HG03039 (cell line): ENCODE measurements around the gene GBP7.
A peak's percentile ranks its signal among the peaks of the same experiment; 100 is the strongest.
"Not testable (repeated sequence)": the region's sequence is repeated elsewhere in the genome, so short reads cannot be mapped to it uniquely, and the experiment has no call there.

Source experiments
- ATAC-seq: cut with Tn5 transposase; IDR thresholded peaks from one replicate; pipeline ENCODE4 v1.9.1; 2021; ENCODE audit warnings: mild to moderate bottlenecking, moderate library complexity; ENCODE audit not compliant: unreplicated experiment

GBP7 gene

GRCh38 chr1:89175601-89176256 lies at the start of gene GBP7:
Gene GBP7 (minus strand): TSS chr1:89176003. CDS start chr1:89171935, 4,068 bp downstream.
- ATAC-seq: no peak

GRCh38 chr1:89221341-89221740 lies 45.5 kb upstream of the GBP7 start:
- ATAC-seq: no peak

- not testable (repeated sequence) for ATAC-seq
Measured at GRCh38 chr1:89219851-89220250, 44.0 kb upstream of the GBP7 start.

GRCh38 chr1:89218941-89219340 lies 43.1 kb upstream of the GBP7 start:
- ATAC-seq: not testable (repeated sequence)

- no peak for ATAC-seq
Measured at GRCh38 chr1:89213347-89213746, 37.5 kb upstream of the GBP7 start.

- ATAC-seq: no peak
Measured at GRCh38 chr1:89211035-89211634, 35.3 kb upstream of the GBP7 start.

- no peak for ATAC-seq
Measured at GRCh38 chr1:89206373-89206772, 30.6 kb upstream of the GBP7 start.

- no peak for ATAC-seq
Measured at GRCh38 chr1:89203166-89203565, 27.4 kb upstream of the GBP7 start.

GRCh38 chr1:89201106-89201794 lies 25.4 kb upstream of the GBP7 start:
- ATAC-seq: peak; percentile 52

GRCh38 chr1:89200663-89201062 lies 24.9 kb upstream of the GBP7 start:
- no peak for ATAC-seq

GRCh38 chr1:89199525-89200031 lies 23.8 kb upstream of the GBP7 start:
- ATAC-seq: no peak

GRCh38 chr1:89198491-89199072 lies 22.8 kb upstream of the GBP7 start, which contains the start of gene GBP4:
Gene GBP4 (minus strand): TSS chr1:89198942. CDS start chr1:89198834, 108 bp downstream.
- ATAC-seq: peak; percentile 67

GRCh38 chr1:89198081-89198480 lies 22.3 kb upstream of the GBP7 start:
- no peak for ATAC-seq

GRCh38 chr1:89195476-89195875 lies 19.7 kb upstream of the GBP7 start:
- no peak for ATAC-seq

- ATAC-seq: no peak
Measured at GRCh38 chr1:89191314-89191713, 15.5 kb upstream of the GBP7 start.

- no peak for ATAC-seq
Measured at GRCh38 chr1:89190017-89190416, 14.2 kb upstream of the GBP7 start.

GRCh38 chr1:89179343-89179742 lies 3.5 kb upstream of the GBP7 start:
- no peak for ATAC-seq

- ATAC-seq: no peak
Measured at GRCh38 chr1:89176971-89177370, 1.2 kb upstream of the GBP7 start.

- ATAC-seq: no peak
Measured at GRCh38 chr1:89174491-89174890, 1.3 kb downstream of the GBP7 start.

- no peak for ATAC-seq
Measured at GRCh38 chr1:89172468-89173143, 3.2 kb downstream of the GBP7 start.

- ATAC-seq: no peak
Measured at GRCh38 chr1:89171067-89171438, 4.8 kb downstream of the GBP7 start.
